Measurements from ENCODE around the gene GAPT.

The GAPT gene

GRCh38 chr5:58507715-58508114 lies 16.5 kb downstream of the GAPT start:
- no peaks in the 10 kb centered on the region for H3K79me2 ChIP-seq (ENCODE audit: insufficient read depth, low read length)
- no peak overlapping the region for H3K9ac ChIP-seq (ENCODE audit: low read length)
- H3K27ac ChIP-seq (ENCODE audit: low read depth, low read length): no peak overlapping the region
- H3K36me3 ChIP-seq (ENCODE audit: low read length): no peaks in the 10 kb centered on the region
- H3K9me2 ChIP-seq (replicated peaks; ENCODE audit: insufficient read depth, low read length): no peaks in the 10 kb centered on the region
- H3F3A ChIP-seq (ENCODE audit: insufficient read depth): no peaks in the 10 kb centered on the region
- H4K20me1 ChIP-seq (ENCODE audit: low read depth, low read length): no peaks in the 10 kb centered on the region
- H3K4me2 ChIP-seq (ENCODE audit: low read depth, low read length, poor library complexity, severe bottlenecking): no peak overlapping the region
- TF ChIP-seq CTCF (IDR thresholded peaks at IDR 0.05; ENCODE audit: insufficient read depth, low read length, poor library complexity, severe bottlenecking) (no peak), EZH2phosphoT487 (conservative IDR thresholded peaks at IDR 0.05; ENCODE audit: low read length) (no peak)
- H3K9me3 ChIP-seq (ENCODE audit: insufficient read depth, low read length): no peaks in the 10 kb centered on the region
- no peak overlapping the region for H2AFZ ChIP-seq (ENCODE audit: low read depth, low read length, severe bottlenecking)
- H3K4me3 ChIP-seq (ENCODE audit: insufficient read depth, low read length, poor library complexity, severe bottlenecking): no peak overlapping the region
- no peaks in the 10 kb centered on the region for H3K27me3 ChIP-seq (ENCODE audit: low read length)

GRCh38 chr5:58517198-58517597 lies 26.0 kb downstream of the GAPT start:
- no peaks in the 10 kb centered on the region for H3F3A ChIP-seq (ENCODE audit: insufficient read depth)
- no peaks in the 10 kb centered on the region for H3K9me2 ChIP-seq (replicated peaks; ENCODE audit: insufficient read depth, low read length)
- H2AFZ ChIP-seq (ENCODE audit: low read depth, low read length, severe bottlenecking): no peak overlapping the region
- H3K9ac ChIP-seq (ENCODE audit: low read length): no peak overlapping the region
- H4K20me1 ChIP-seq (ENCODE audit: low read depth, low read length): no peaks in the 10 kb centered on the region
- H3K79me2 ChIP-seq (ENCODE audit: insufficient read depth, low read length): no peaks in the 10 kb centered on the region
- no peak overlapping the region for H3K4me3 ChIP-seq (ENCODE audit: insufficient read depth, low read length, poor library complexity, severe bottlenecking)
- TF ChIP-seq EZH2phosphoT487 (conservative IDR thresholded peaks at IDR 0.05; ENCODE audit: low read length) (no peak), CTCF (IDR thresholded peaks at IDR 0.05; ENCODE audit: insufficient read depth, low read length, poor library complexity, severe bottlenecking) (no peak)
- no peaks in the 10 kb centered on the region for H3K36me3 ChIP-seq (ENCODE audit: low read length)
- no peaks in the 10 kb centered on the region for H3K9me3 ChIP-seq (ENCODE audit: insufficient read depth, low read length)
- H3K27ac ChIP-seq (ENCODE audit: low read depth, low read length): no peak overlapping the region
- H3K27me3 ChIP-seq (ENCODE audit: low read length): no peaks in the 10 kb centered on the region
- H3K4me2 ChIP-seq (ENCODE audit: low read depth, low read length, poor library complexity, severe bottlenecking): no peak overlapping the region

GRCh38 chr5:58523956-58524355 lies 32.7 kb downstream of the GAPT start:
- Histone ChIP-seq H3K9me2 (replicated peaks; ENCODE audit: insufficient read depth, low read length) (no peaks in the 10 kb centered on the region), H3K4me2 (ENCODE audit: low read depth, low read length, poor library complexity, severe bottlenecking) (no peak overlapping the region), H3K9me3 (ENCODE audit: insufficient read depth, low read length) (no peaks in the 10 kb centered on the region), H4K20me1 (ENCODE audit: low read depth, low read length) (no peaks in the 10 kb centered on the region), H3F3A (ENCODE audit: insufficient read depth) (no peaks in the 10 kb centered on the region), H3K27ac (ENCODE audit: low read depth, low read length) (no peak overlapping the region), H3K4me3 (ENCODE audit: insufficient read depth, low read length, poor library complexity, severe bottlenecking) (no peak overlapping the region), H3K9ac (ENCODE audit: low read length) (no peak overlapping the region), H2AFZ (ENCODE audit: low read depth, low read length, severe bottlenecking) (no peak overlapping the region), H3K36me3 (ENCODE audit: low read length) (no peaks in the 10 kb centered on the region), H3K27me3 (ENCODE audit: low read length) (no peaks in the 10 kb centered on the region), H3K79me2 (ENCODE audit: insufficient read depth, low read length) (no peaks in the 10 kb centered on the region)
- no peak for TF ChIP-seq CTCF (IDR thresholded peaks at IDR 0.05; ENCODE audit: insufficient read depth, low read length, poor library complexity, severe bottlenecking)
- TF ChIP-seq EZH2phosphoT487 (conservative IDR thresholded peaks at IDR 0.05; ENCODE audit: low read length): no peak
